H1 (cell line): ENCODE results near the gene XK. TPM values are rescaled to one million over a fixed set of nuclear protein-coding genes. Genes with fewer than 3 reads are reported as not detected.

Source experiments
- ATF2 ChIP-seq: IDR thresholded peaks from 2 replicates; pipeline ENCODE4 v1.6.1; 2012; ENCODE audit warnings: low read length, inconsistent platforms
- BRCA1 ChIP-seq: IDR thresholded peaks from 2 replicates; pipeline ENCODE4 v1.6.1; 2012; ENCODE audit warnings: low read depth, low read length, improper control_type of control experiment
- CHD7 ChIP-seq: fragments of 300-600 bp; sonication (generic); IDR thresholded peaks from 2 replicates; pipeline ENCODE4 v1.7.1; 2012; ENCODE audit warnings: low read length, moderate library complexity, mild to moderate bottlenecking, inconsistent platforms; ENCODE audit not compliant: insufficient replicate concordance
- HDAC6 ChIP-seq: IDR thresholded peaks from one replicate; pipeline ENCODE4 v1.7.1; 2012; ENCODE audit warnings: low read depth, mild to moderate bottlenecking, inconsistent platforms, low read length, moderate library complexity
- RNF2 ChIP-seq: fragments of 200-900, 300-1000 bp; sonication (generic); IDR thresholded peaks from 2 replicates; pipeline ENCODE4 v1.7.1; 2016; ENCODE audit warnings: borderline replicate concordance, low read depth, mild to moderate bottlenecking, antibody characterized with exemption, low read length; ENCODE audit not compliant: poor library complexity, severe bottlenecking; ENCODE audit errors: missing control alignments
- SIX5 ChIP-seq: IDR thresholded peaks from 2 replicates; pipeline ENCODE4 v1.6.1; 2011; ENCODE audit warnings: mild to moderate bottlenecking, low read depth, low read length
- TAF1 ChIP-seq: IDR thresholded peaks from 2 replicates; pipeline ENCODE4 v1.6.1; 2011; ENCODE audit warnings: mild to moderate bottlenecking, low read depth, low read length
- polyA plus RNA-seq, 7 experiments: library from polyadenylated mRNA; depleted of rRNA in 3 of 7; stranded (reverse) in 5 of 7; unstranded in 2 of 7; fragments of >200 nt in 5 of 7; fragments of 200-250 nt in 2 of 7; gene quantifications; 1 replicate in 5 of 7; 2 replicates in 1 of 7; 4 replicates in 1 of 7; pipeline versions ENCODE4 v1.2.1 to v1.2.3, GENCODE V29; 2011 to 2013; ENCODE audit warnings: missing spikeins in 2 of 7, mixed read lengths in 2 of 7
- total RNA-seq: library from RNA; stranded (reverse); fragmentation: NEBNext Ultra II Directional; extraction: Animal tissue kit (Norgen Biotek cat#: 25700); gene quantifications from 2 replicates; pipeline ENCODE4 v1.2.1, GENCODE V29; 2021

XK gene
- total and polyA plus RNA-seq, 2 of the 8 experiments (the other 6 are each of a cell fraction or from before 2014, with no cell fraction given): 0.76 to 0.84 TPM

- TF ChIP-seq CHD7 (no peak), BRCA1 (no peak), SIX5 (no peak), RNF2 (peak; percentile 50), TAF1 (peak; percentile 36; the same call in 1 of the 2 replicates), ATF2 (no peak), HDAC6 (no peak)
These were observed at the start of gene XK (continued) for GRCh38 chrX:37685381-37686359.
